H1 (cell line): ENCODE results near the gene CCDC159. TPM values are rescaled to one million over a fixed set of nuclear protein-coding genes. Genes with fewer than 3 reads are reported as not detected.
"Not testable (repeated sequence)": the region's sequence is repeated elsewhere in the genome, so short reads cannot be mapped to it uniquely, and the experiment has no call there.

ENCODE experiments used
- CTCF ChIA-PET: fragments of 300-600 bp; sonication (Branson Sonifier 250); formaldehyde crosslinking; loops from one replicate; lab custom pipeline; 2021; ENCODE audit not compliant: partially characterized antibody; lab: Charles Lee
- POLR2A ChIA-PET: fragments of 300-600 bp; sonication (Branson Sonifier 250); formaldehyde crosslinking; loops from one replicate; lab custom pipeline; 2021; ENCODE audit warnings: inconsistent platforms; ENCODE audit not compliant: partially characterized antibody; lab: Charles Lee
- DNase-seq, 2 experiments: peaks; one replicate each; pipeline versions ENCODE4 v3.0.0 to v3.0.0-alpha.2; 2010 to 2022; ENCODE audit warnings: low spot score in 2 of 2, low read depth in 1 of 2, mixed read lengths in 1 of 2
- FAIRE-seq: peaks from 2 replicates; lab custom pipeline; 2011; peaks lifted over from hg19 to GRCh38; lab: Jason Lieb, UNC
- H2AFZ ChIP-seq: 2 replicates; pipeline ENCODE4 v1.8.1; 2012; ENCODE audit warnings: low read length, inconsistent platforms
- H2AK5ac ChIP-seq: 2 replicates; pipeline ENCODE4 v1.6.1; 2013; ENCODE audit warnings: low read depth, low read length
- H2BK120ac ChIP-seq: replicated peaks from 2 replicates; pipeline ENCODE3; 2013; ENCODE audit warnings: low read depth, low read length, inconsistent platforms
- H2BK12ac ChIP-seq: 2 replicates; pipeline ENCODE4 v1.6.1; 2013; ENCODE audit warnings: low read depth, low read length
- H2BK15ac ChIP-seq: 2 replicates; pipeline ENCODE4 v1.6.1; 2013; ENCODE audit warnings: low read length
- H2BK20ac ChIP-seq: 2 replicates; pipeline ENCODE4 v1.6.1; 2013; ENCODE audit warnings: low read length
- H2BK5ac ChIP-seq: 2 replicates; pipeline ENCODE4 v1.6.1; 2013; ENCODE audit warnings: low read depth, low read length
- H3K14ac ChIP-seq: 2 replicates; pipeline ENCODE4 v1.6.1; 2013; ENCODE audit warnings: inconsistent platforms; ENCODE audit not compliant: insufficient read length
- H3K18ac ChIP-seq: 2 replicates; pipeline ENCODE4 v1.6.1; 2013; ENCODE audit warnings: low read length; ENCODE audit errors: extremely low read depth
- H3K23ac ChIP-seq: 2 replicates; pipeline ENCODE4 v1.6.1; 2013; ENCODE audit warnings: inconsistent platforms; ENCODE audit not compliant: insufficient read length
- H3K23me2 ChIP-seq: 2 replicates; pipeline ENCODE4 v1.6.1; 2013; ENCODE audit warnings: low read depth, low read length
- H3K27ac ChIP-seq: 2 replicates; pipeline ENCODE4 v1.6.1; 2011; ENCODE audit warnings: low read depth, low read length, inconsistent platforms
- H3K27me3 ChIP-seq, 4 experiments: replicated peaks in 1 of 4; 1 replicate in 1 of 4; 2 replicates in 3 of 4; pipeline versions ENCODE4 v1.6.1 to v1.8.1; 2011 to 2013; ENCODE audit warnings: low read length in 3 of 4, mild to moderate bottlenecking in 3 of 4, inconsistent platforms in 2 of 4, mixed read lengths in 2 of 4, moderate library complexity in 1 of 4; ENCODE audit not compliant: control insufficient read depth in 3 of 4, insufficient read depth in 3 of 4; ENCODE audit errors: extremely low read depth in 1 of 4
- H3K36me3 ChIP-seq, 4 experiments: 2 replicates each; pipeline versions ENCODE4 v1.6.1 to v1.8.1; 2011 to 2013; ENCODE audit warnings: mild to moderate bottlenecking in 4 of 4, low read length in 3 of 4, moderate library complexity in 2 of 4, control low read depth in 1 of 4, inconsistent platforms in 1 of 4; ENCODE audit not compliant: insufficient read depth in 4 of 4, control insufficient read depth in 2 of 4
- H3K4ac ChIP-seq: replicated peaks from 2 replicates; pipeline ENCODE3; 2013; ENCODE audit warnings: low read length, low read depth, mixed read lengths, inconsistent platforms; ENCODE audit not compliant: insufficient read length
- H3K4me1 ChIP-seq, 4 experiments: replicated peaks in 1 of 4; 1 replicate in 1 of 4; 2 replicates in 3 of 4; pipeline versions ENCODE4 v1.6.1 to v1.8.1; 2011 to 2013; ENCODE audit warnings: low read length in 3 of 4, inconsistent platforms in 2 of 4, mixed read lengths in 1 of 4; ENCODE audit not compliant: insufficient read depth in 4 of 4, control insufficient read depth in 3 of 4
- H3K4me2 ChIP-seq, 2 experiments: 2 replicates each; pipeline versions ENCODE4 v1.6.1 to v1.8.1; 2011 to 2013; ENCODE audit warnings: low read depth in 2 of 2, low read length in 2 of 2, control low read depth in 1 of 2, inconsistent platforms in 1 of 2, mild to moderate bottlenecking in 1 of 2; ENCODE audit not compliant: insufficient read depth in 1 of 2
- H3K4me3 ChIP-seq, 4 experiments: fragments of 200-600, 300-600 bp in 1 of 4; sonication (generic), shearing (Covaris generic), sonication (Bioruptor Twin) in 1 of 4; 2 replicates each; pipeline versions ENCODE4 v1.5.1 to v1.8.1; 2011 to 2016; ENCODE audit warnings: low read length in 4 of 4, low read depth in 3 of 4, control low read depth in 2 of 4, inconsistent platforms in 2 of 4, mild to moderate bottlenecking in 2 of 4, mixed read lengths in 1 of 4, moderate library complexity in 1 of 4; ENCODE audit not compliant: insufficient read depth in 2 of 4; ENCODE audit errors: extremely low read depth in 1 of 4
- H3K56ac ChIP-seq: replicated peaks from 2 replicates; pipeline ENCODE3; 2013; ENCODE audit warnings: low read depth, mild to moderate bottlenecking, mixed read lengths, low read length, inconsistent platforms; ENCODE audit not compliant: insufficient read length
- H3K79me1 ChIP-seq: 2 replicates; pipeline ENCODE4 v1.6.1; 2013; ENCODE audit warnings: low read depth, low read length, control low read depth
- H3K79me2 ChIP-seq, 2 experiments: 2 replicates each; pipeline versions ENCODE4 v1.6.1 to v1.8.1; 2012 to 2013; ENCODE audit warnings: low read length in 2 of 2, mild to moderate bottlenecking in 2 of 2, inconsistent platforms in 1 of 2; ENCODE audit not compliant: insufficient read depth in 2 of 2, control insufficient read depth in 1 of 2
- H3K9ac ChIP-seq, 4 experiments: replicated peaks in 1 of 4; 1 replicate in 1 of 4; 2 replicates in 3 of 4; pipeline versions ENCODE4 v1.6.1 to v1.8.1; 2011 to 2013; ENCODE audit warnings: low read depth in 3 of 4, low read length in 3 of 4, control low read depth in 2 of 4, mild to moderate bottlenecking in 2 of 4, moderate library complexity in 2 of 4, inconsistent platforms in 1 of 4; ENCODE audit errors: extremely low read depth in 1 of 4
- H3K9me3 ChIP-seq, 2 experiments: 2 replicates each; pipeline versions ENCODE4 v1.6.1 to v1.8.1; 2012 to 2013; ENCODE audit warnings: mild to moderate bottlenecking in 2 of 2, moderate library complexity in 2 of 2, control low read depth in 1 of 2, inconsistent platforms in 1 of 2, low read depth in 1 of 2, low read length in 1 of 2, mixed read lengths in 1 of 2; ENCODE audit not compliant: insufficient read depth in 2 of 2
- H4K20me1 ChIP-seq, 2 experiments: replicated peaks in 1 of 2; 2 replicates each; pipeline versions ENCODE3 to v1.8.1; 2011 to 2013; ENCODE audit warnings: inconsistent platforms in 2 of 2, low read length in 2 of 2, mild to moderate bottlenecking in 1 of 2; ENCODE audit not compliant: insufficient read depth in 2 of 2, control insufficient read depth in 1 of 2
- H4K5ac ChIP-seq: 2 replicates; pipeline ENCODE4 v1.6.1; 2013; ENCODE audit warnings: low read length, low read depth, mixed read lengths, inconsistent platforms; ENCODE audit not compliant: insufficient read length
- H4K8ac ChIP-seq: 2 replicates; pipeline ENCODE4 v1.8.0; 2013; ENCODE audit warnings: mild to moderate bottlenecking, moderate library complexity, low read length, inconsistent platforms; ENCODE audit not compliant: insufficient read depth; ENCODE audit errors: extremely low read depth
- H4K91ac ChIP-seq: replicated peaks from 2 replicates; pipeline ENCODE3; 2013; ENCODE audit warnings: low read length, mixed read lengths, inconsistent platforms; ENCODE audit not compliant: insufficient read length
- WGBS, 2 experiments: shearing (Covaris generic) in 1 of 2; methylation state at CpG; one replicate each; pipeline versions ENCODE4 v1.1.6 to v1.1.7; 2013 to 2015; ENCODE audit warnings: low lambda C conversion rate in 2 of 2, mixed read lengths in 2 of 2, inconsistent platforms in 1 of 2, low coverage in 1 of 2, missing lambda C conversion rate in 1 of 2; ENCODE audit not compliant: insufficient replicate concordance in 2 of 2, insufficient coverage in 1 of 2, insufficient read length in 1 of 2; ENCODE audit errors: extremely low coverage in 1 of 2, missing lambda C conversion rate in 1 of 2; 5-methylcytosine and 5-hydroxymethylcytosine counted together
- polyA plus RNA-seq, 7 experiments: library from polyadenylated mRNA; depleted of rRNA in 3 of 7; stranded (reverse) in 5 of 7; unstranded in 2 of 7; fragments of >200 nt in 5 of 7; fragments of 200-250 nt in 2 of 7; gene quantifications; 1 replicate in 5 of 7; 2 replicates in 1 of 7; 4 replicates in 1 of 7; pipeline versions ENCODE4 v1.2.1 to v1.2.3, GENCODE V29; 2011 to 2013; ENCODE audit warnings: missing spikeins in 2 of 7, mixed read lengths in 2 of 7
- total RNA-seq: library from RNA; stranded (reverse); fragmentation: NEBNext Ultra II Directional; extraction: Animal tissue kit (Norgen Biotek cat#: 25700); gene quantifications from 2 replicates; pipeline ENCODE4 v1.2.1, GENCODE V29; 2021

Gene CCDC159
- total and polyA plus RNA-seq, 2 of the 8 experiments (the other 6 are each of a cell fraction or from before 2014, with no cell fraction given): 4.0 to 5.4 TPM

DNA sequence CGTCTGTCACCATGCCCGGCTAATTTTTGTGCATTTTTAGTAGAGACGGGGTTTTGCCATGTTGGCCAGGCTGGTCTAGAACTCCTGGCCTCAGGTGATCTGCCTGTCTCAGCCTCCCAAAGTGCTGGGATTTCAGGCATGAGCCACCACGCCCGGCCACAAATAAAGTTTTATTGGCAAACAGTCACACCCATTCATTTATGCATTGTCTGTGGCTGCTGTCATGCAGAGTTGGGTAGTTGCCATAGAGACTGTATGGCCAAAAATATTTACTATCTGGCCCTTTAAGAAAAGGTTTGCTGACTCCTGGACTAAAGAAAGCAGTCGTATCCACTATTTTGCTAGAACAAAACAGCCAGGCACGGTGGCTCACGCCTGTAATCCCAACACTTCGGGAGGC is 12.5 kb upstream of the CCDC159 start:
- H3K27ac ChIP-seq, H3K9me3 ChIP-seq, H2BK20ac ChIP-seq, H3K23me2 ChIP-seq, H2BK12ac ChIP-seq, H3K14ac ChIP-seq, H4K91ac ChIP-seq, H3K4ac ChIP-seq, FAIRE-seq, CTCF ChIA-PET, H3K4me3 ChIP-seq, H4K8ac ChIP-seq, H3K9ac ChIP-seq, H3K79me1 ChIP-seq, H3K27me3 ChIP-seq, H4K5ac ChIP-seq, H3K56ac ChIP-seq, H2AFZ ChIP-seq, H4K20me1 ChIP-seq, H2BK120ac ChIP-seq, DNase-seq, H3K18ac ChIP-seq, POLR2A ChIA-PET, H3K79me2 ChIP-seq, H3K36me3 ChIP-seq, H3K23ac ChIP-seq, H2AK5ac ChIP-seq, H2BK5ac ChIP-seq, H3K4me2 ChIP-seq, H3K4me1 ChIP-seq, H2BK15ac ChIP-seq: not testable (repeated sequence)
- WGBS, 2 experiments: 92% methylated on average over 9 of the region's 9 CpGs; no CpG with 5 or more reads in 1 of the 2 experiments
